H1 (cell line): Measurements from ENCODE around the gene TACC2. TPM values are rescaled to one million over a fixed set of nuclear protein-coding genes. Genes with fewer than 3 reads are reported as not detected.

Source experiments
- CTCF ChIA-PET: fragments of 300-600 bp; sonication (Branson Sonifier 250); formaldehyde crosslinking; loops from one replicate; lab custom pipeline; 2021; ENCODE audit not compliant: partially characterized antibody; lab: Charles Lee
- POLR2A ChIA-PET: fragments of 300-600 bp; sonication (Branson Sonifier 250); formaldehyde crosslinking; loops from one replicate; lab custom pipeline; 2021; ENCODE audit warnings: inconsistent platforms; ENCODE audit not compliant: partially characterized antibody; lab: Charles Lee
- DNase-seq, 2 experiments: peaks; one replicate each; pipeline versions ENCODE4 v3.0.0 to v3.0.0-alpha.2; 2010 to 2022; ENCODE audit warnings: low spot score in 2 of 2, low read depth in 1 of 2, mixed read lengths in 1 of 2
- FAIRE-seq: peaks from 2 replicates; lab custom pipeline; 2011; peaks lifted over from hg19 to GRCh38; lab: Jason Lieb, UNC
- H2AFZ ChIP-seq: 2 replicates; pipeline ENCODE4 v1.8.1; 2012; ENCODE audit warnings: low read length, inconsistent platforms
- H2AK5ac ChIP-seq: 2 replicates; pipeline ENCODE4 v1.6.1; 2013; ENCODE audit warnings: low read depth, low read length
- H2BK120ac ChIP-seq: replicated peaks from 2 replicates; pipeline ENCODE3; 2013; ENCODE audit warnings: low read depth, low read length, inconsistent platforms
- H2BK12ac ChIP-seq: 2 replicates; pipeline ENCODE4 v1.6.1; 2013; ENCODE audit warnings: low read depth, low read length
- H2BK15ac ChIP-seq: 2 replicates; pipeline ENCODE4 v1.6.1; 2013; ENCODE audit warnings: low read length
- H2BK20ac ChIP-seq: 2 replicates; pipeline ENCODE4 v1.6.1; 2013; ENCODE audit warnings: low read length
- H2BK5ac ChIP-seq: 2 replicates; pipeline ENCODE4 v1.6.1; 2013; ENCODE audit warnings: low read depth, low read length
- H3K14ac ChIP-seq: 2 replicates; pipeline ENCODE4 v1.6.1; 2013; ENCODE audit warnings: inconsistent platforms; ENCODE audit not compliant: insufficient read length
- H3K18ac ChIP-seq: 2 replicates; pipeline ENCODE4 v1.6.1; 2013; ENCODE audit warnings: low read length; ENCODE audit errors: extremely low read depth
- H3K23ac ChIP-seq: 2 replicates; pipeline ENCODE4 v1.6.1; 2013; ENCODE audit warnings: inconsistent platforms; ENCODE audit not compliant: insufficient read length
- H3K23me2 ChIP-seq: 2 replicates; pipeline ENCODE4 v1.6.1; 2013; ENCODE audit warnings: low read depth, low read length
- H3K27ac ChIP-seq: 2 replicates; pipeline ENCODE4 v1.6.1; 2011; ENCODE audit warnings: low read depth, low read length, inconsistent platforms
- H3K27me3 ChIP-seq, 4 experiments: replicated peaks in 1 of 4; 1 replicate in 1 of 4; 2 replicates in 3 of 4; pipeline versions ENCODE4 v1.6.1 to v1.8.1; 2011 to 2013; ENCODE audit warnings: low read length in 3 of 4, mild to moderate bottlenecking in 3 of 4, inconsistent platforms in 2 of 4, mixed read lengths in 2 of 4, moderate library complexity in 1 of 4; ENCODE audit not compliant: control insufficient read depth in 3 of 4, insufficient read depth in 3 of 4; ENCODE audit errors: extremely low read depth in 1 of 4
- H3K36me3 ChIP-seq, 4 experiments: 2 replicates each; pipeline versions ENCODE4 v1.6.1 to v1.8.1; 2011 to 2013; ENCODE audit warnings: mild to moderate bottlenecking in 4 of 4, low read length in 3 of 4, moderate library complexity in 2 of 4, control low read depth in 1 of 4, inconsistent platforms in 1 of 4; ENCODE audit not compliant: insufficient read depth in 4 of 4, control insufficient read depth in 2 of 4
- H3K4ac ChIP-seq: replicated peaks from 2 replicates; pipeline ENCODE3; 2013; ENCODE audit warnings: low read length, low read depth, mixed read lengths, inconsistent platforms; ENCODE audit not compliant: insufficient read length
- H3K4me1 ChIP-seq, 4 experiments: replicated peaks in 1 of 4; 1 replicate in 1 of 4; 2 replicates in 3 of 4; pipeline versions ENCODE4 v1.6.1 to v1.8.1; 2011 to 2013; ENCODE audit warnings: low read length in 3 of 4, inconsistent platforms in 2 of 4, mixed read lengths in 1 of 4; ENCODE audit not compliant: insufficient read depth in 4 of 4, control insufficient read depth in 3 of 4
- H3K4me2 ChIP-seq, 2 experiments: 2 replicates each; pipeline versions ENCODE4 v1.6.1 to v1.8.1; 2011 to 2013; ENCODE audit warnings: low read depth in 2 of 2, low read length in 2 of 2, control low read depth in 1 of 2, inconsistent platforms in 1 of 2, mild to moderate bottlenecking in 1 of 2; ENCODE audit not compliant: insufficient read depth in 1 of 2
- H3K4me3 ChIP-seq, 4 experiments: fragments of 200-600, 300-600 bp in 1 of 4; sonication (generic), shearing (Covaris generic), sonication (Bioruptor Twin) in 1 of 4; 2 replicates each; pipeline versions ENCODE4 v1.5.1 to v1.8.1; 2011 to 2016; ENCODE audit warnings: low read length in 4 of 4, low read depth in 3 of 4, control low read depth in 2 of 4, inconsistent platforms in 2 of 4, mild to moderate bottlenecking in 2 of 4, mixed read lengths in 1 of 4, moderate library complexity in 1 of 4; ENCODE audit not compliant: insufficient read depth in 2 of 4; ENCODE audit errors: extremely low read depth in 1 of 4
- H3K56ac ChIP-seq: replicated peaks from 2 replicates; pipeline ENCODE3; 2013; ENCODE audit warnings: low read depth, mild to moderate bottlenecking, mixed read lengths, low read length, inconsistent platforms; ENCODE audit not compliant: insufficient read length
- H3K79me1 ChIP-seq: 2 replicates; pipeline ENCODE4 v1.6.1; 2013; ENCODE audit warnings: low read depth, low read length, control low read depth
- H3K79me2 ChIP-seq, 2 experiments: 2 replicates each; pipeline versions ENCODE4 v1.6.1 to v1.8.1; 2012 to 2013; ENCODE audit warnings: low read length in 2 of 2, mild to moderate bottlenecking in 2 of 2, inconsistent platforms in 1 of 2; ENCODE audit not compliant: insufficient read depth in 2 of 2, control insufficient read depth in 1 of 2
- H3K9ac ChIP-seq, 4 experiments: replicated peaks in 1 of 4; 1 replicate in 1 of 4; 2 replicates in 3 of 4; pipeline versions ENCODE4 v1.6.1 to v1.8.1; 2011 to 2013; ENCODE audit warnings: low read depth in 3 of 4, low read length in 3 of 4, control low read depth in 2 of 4, mild to moderate bottlenecking in 2 of 4, moderate library complexity in 2 of 4, inconsistent platforms in 1 of 4; ENCODE audit errors: extremely low read depth in 1 of 4
- H3K9me3 ChIP-seq, 2 experiments: 2 replicates each; pipeline versions ENCODE4 v1.6.1 to v1.8.1; 2012 to 2013; ENCODE audit warnings: mild to moderate bottlenecking in 2 of 2, moderate library complexity in 2 of 2, control low read depth in 1 of 2, inconsistent platforms in 1 of 2, low read depth in 1 of 2, low read length in 1 of 2, mixed read lengths in 1 of 2; ENCODE audit not compliant: insufficient read depth in 2 of 2
- H4K20me1 ChIP-seq, 2 experiments: replicated peaks in 1 of 2; 2 replicates each; pipeline versions ENCODE3 to v1.8.1; 2011 to 2013; ENCODE audit warnings: inconsistent platforms in 2 of 2, low read length in 2 of 2, mild to moderate bottlenecking in 1 of 2; ENCODE audit not compliant: insufficient read depth in 2 of 2, control insufficient read depth in 1 of 2
- H4K5ac ChIP-seq: 2 replicates; pipeline ENCODE4 v1.6.1; 2013; ENCODE audit warnings: low read length, low read depth, mixed read lengths, inconsistent platforms; ENCODE audit not compliant: insufficient read length
- H4K8ac ChIP-seq: 2 replicates; pipeline ENCODE4 v1.8.0; 2013; ENCODE audit warnings: mild to moderate bottlenecking, moderate library complexity, low read length, inconsistent platforms; ENCODE audit not compliant: insufficient read depth; ENCODE audit errors: extremely low read depth
- H4K91ac ChIP-seq: replicated peaks from 2 replicates; pipeline ENCODE3; 2013; ENCODE audit warnings: low read length, mixed read lengths, inconsistent platforms; ENCODE audit not compliant: insufficient read length
- CBX5 ChIP-seq: fragments of 300-800, 300-1000 bp; sonication (generic); IDR thresholded peaks from 2 replicates; pipeline ENCODE4 v1.7.1; 2016; ENCODE audit warnings: antibody characterized with exemption, low read length, low read depth
- CHD1 ChIP-seq: IDR thresholded peaks from 2 replicates; pipeline ENCODE4 v1.6.1; 2012; ENCODE audit warnings: low read depth, low read length, improper control_type of control experiment
- CREB1 ChIP-seq: IDR thresholded peaks from 2 replicates; pipeline ENCODE4 v1.6.1; 2012; ENCODE audit warnings: inconsistent platforms
- NRF1 ChIP-seq: IDR thresholded peaks from 2 replicates; pipeline ENCODE4 v1.6.1; 2011; ENCODE audit warnings: mild to moderate bottlenecking, low read depth, low read length, improper control_type of control experiment
- POLR2AphosphoS5 ChIP-seq: IDR thresholded peaks from 2 replicates; pipeline ENCODE4 v1.6.1; 2011; ENCODE audit warnings: low read depth, low read length
- RBBP5 ChIP-seq: IDR thresholded peaks from 2 replicates; pipeline ENCODE4 v1.7.1; 2012; ENCODE audit warnings: low read depth, mild to moderate bottlenecking, inconsistent platforms, low read length, moderate library complexity, borderline replicate concordance
- TAF1 ChIP-seq: IDR thresholded peaks from 2 replicates; pipeline ENCODE4 v1.6.1; 2011; ENCODE audit warnings: mild to moderate bottlenecking, low read depth, low read length
- ZNF274 ChIP-seq: IDR thresholded peaks from 2 replicates; pipeline ENCODE4 v1.7.0; 2012; ENCODE audit warnings: low read length, borderline replicate concordance; ENCODE audit errors: extremely low read depth
- WGBS, 2 experiments: shearing (Covaris generic) in 1 of 2; methylation state at CpG; one replicate each; pipeline versions ENCODE4 v1.1.6 to v1.1.7; 2013 to 2015; ENCODE audit warnings: low lambda C conversion rate in 2 of 2, mixed read lengths in 2 of 2, inconsistent platforms in 1 of 2, low coverage in 1 of 2, missing lambda C conversion rate in 1 of 2; ENCODE audit not compliant: insufficient replicate concordance in 2 of 2, insufficient coverage in 1 of 2, insufficient read length in 1 of 2; ENCODE audit errors: extremely low coverage in 1 of 2, missing lambda C conversion rate in 1 of 2; 5-methylcytosine and 5-hydroxymethylcytosine counted together
- polyA plus RNA-seq, 7 experiments: library from polyadenylated mRNA; depleted of rRNA in 3 of 7; stranded (reverse) in 5 of 7; unstranded in 2 of 7; fragments of >200 nt in 5 of 7; fragments of 200-250 nt in 2 of 7; gene quantifications; 1 replicate in 5 of 7; 2 replicates in 1 of 7; 4 replicates in 1 of 7; pipeline versions ENCODE4 v1.2.1 to v1.2.3, GENCODE V29; 2011 to 2013; ENCODE audit warnings: missing spikeins in 2 of 7, mixed read lengths in 2 of 7
- total RNA-seq: library from RNA; stranded (reverse); fragmentation: NEBNext Ultra II Directional; extraction: Animal tissue kit (Norgen Biotek cat#: 25700); gene quantifications from 2 replicates; pipeline ENCODE4 v1.2.1, GENCODE V29; 2021
- TF ChIP-seq, protein P1 (sequence below): IDR thresholded peaks from 2 replicates; pipeline ENCODE4 v1.6.1; 2011; ENCODE audit warnings: low read depth, mild to moderate bottlenecking, low read length; ENCODE audit not compliant: insufficient read depth

Gene TACC2
- total and polyA plus RNA-seq, 2 of the 8 experiments (the other 6 are each of a cell fraction or from before 2014, with no cell fraction given) = 21.2 to 46.6 TPM

DNA sequence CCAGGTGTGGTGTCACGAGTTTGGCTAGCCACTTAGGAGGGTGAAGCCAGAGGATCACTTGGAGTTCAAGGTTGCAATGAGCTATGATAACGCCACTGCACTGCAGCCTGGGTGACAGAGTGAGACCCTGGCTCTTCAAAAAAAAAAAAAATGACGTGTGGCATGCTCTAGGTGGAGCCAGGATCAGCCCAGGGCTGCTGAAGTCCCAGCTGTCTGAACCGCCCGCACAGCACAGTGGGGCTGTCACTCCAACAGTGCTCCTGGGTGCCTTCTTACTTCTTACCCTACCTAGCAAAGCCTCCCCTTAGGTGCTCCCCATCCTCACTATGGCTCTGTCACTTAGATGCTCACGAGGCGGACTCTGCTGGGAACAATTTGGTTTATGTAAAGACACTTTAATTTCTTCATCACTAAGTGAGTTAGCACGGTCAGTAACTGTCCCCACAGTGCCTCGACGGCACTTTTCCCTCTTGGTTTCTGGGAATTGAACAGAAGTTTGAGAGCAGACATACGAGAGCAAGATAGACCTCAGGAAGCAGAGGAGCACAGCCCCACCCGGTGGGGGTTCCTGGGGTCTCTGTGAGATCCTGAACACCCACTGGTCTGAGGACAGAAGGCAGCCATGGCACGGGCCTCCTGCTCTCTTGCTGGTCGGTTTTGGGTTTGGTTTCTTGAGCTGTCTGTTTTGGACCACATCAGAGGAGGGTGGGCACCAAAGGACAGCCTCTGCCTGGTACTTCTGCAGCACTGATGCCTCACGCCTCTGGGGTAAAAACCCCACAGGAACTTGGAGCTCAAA, 215.9 kb downstream of the TACC2 start:
- Histone ChIP-seq H4K91ac (no peak overlapping the region), H3K4me2 (no peak overlapping the region), H3K36me3 (peaks cover 5 to 18% (median 12%) of the 10 kb centered on the region in 4 experiments; a peak in 6 of 8 replicates), H2BK12ac (no peak overlapping the region), H3K4me1 (no peaks in the 10 kb centered on the region; a peak in 2 of 7 replicates), H3K14ac (no peak overlapping the region), H3K4me3 (no peak overlapping the region), H2BK20ac (no peak overlapping the region), H3K4ac (no peak overlapping the region), H3K79me1 (peaks cover 16% of the 10 kb centered on the region), H3K56ac (no peak overlapping the region), H3K18ac (no peak overlapping the region), H4K8ac (no peak overlapping the region), H3K27ac (no peak overlapping the region), H3K9me3 (no peaks in the 10 kb centered on the region; a peak in 1 of 4 replicates), H2AFZ (no peak overlapping the region), H2BK15ac (no peak overlapping the region), H2BK120ac (no peak overlapping the region), H3K23me2 (no peaks in the 10 kb centered on the region; the same call in 1 of the 2 replicates), H2BK5ac (no peak overlapping the region), H3K79me2 (peaks cover 0 to 41% of the 10 kb centered on the region in 2 experiments; a peak in 2 of 4 replicates), H3K9ac (no peak overlapping the region), H2AK5ac (no peak overlapping the region), H3K27me3 (no peaks in the 10 kb centered on the region), H3K23ac (no peak overlapping the region), H4K5ac (no peak overlapping the region), H4K20me1 (peaks cover 3 to 11% of the 10 kb centered on the region in 2 experiments)
- POLR2A ChIA-PET = no interaction called here
- FAIRE-seq = no peak
- no peak for DNase-seq
- WGBS, 2 experiments = 88% methylated on average over 15 of the region's 15 CpGs; no CpG with 5 or more reads in 1 of the 2 experiments
- CTCF ChIA-PET = interaction anchor here (0.7 to 1.7 kb wide), 9 partner anchors 10 to 75 kb away, joined by 3 to 6 read pairs (median 3); no protein-coding TSS in a partner anchor
- TF ChIP-seq TAF1 (no peak), ZNF274 (no peak), POLR2AphosphoS5 (no peak), CBX5 (no peak), CREB1 (no peak), RBBP5 (no peak), CHD1 (no peak), NRF1 (no peak)
- TF ChIP-seq, protein P1, sequence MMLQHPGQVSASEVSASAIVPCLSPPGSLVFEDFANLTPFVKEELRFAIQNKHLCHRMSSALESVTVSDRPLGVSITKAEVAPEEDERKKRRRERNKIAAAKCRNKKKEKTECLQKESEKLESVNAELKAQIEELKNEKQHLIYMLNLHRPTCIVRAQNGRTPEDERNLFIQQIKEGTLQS = no peak
